C1 segment of cervical spinal cord (tissue), 14 donors: Measurements from ENCODE around the gene QPRT.
"Not testable (repeated sequence)": the region's sequence is repeated elsewhere in the genome, so short reads cannot be mapped to it uniquely, and the experiment has no call there.

ENCODE experiments used
- DNase-seq, 14 donors: peaks; one replicate each; lab custom pipeline; 2025; lab: John Stamatoyannopoulos, UW

The QPRT gene

DNA sequence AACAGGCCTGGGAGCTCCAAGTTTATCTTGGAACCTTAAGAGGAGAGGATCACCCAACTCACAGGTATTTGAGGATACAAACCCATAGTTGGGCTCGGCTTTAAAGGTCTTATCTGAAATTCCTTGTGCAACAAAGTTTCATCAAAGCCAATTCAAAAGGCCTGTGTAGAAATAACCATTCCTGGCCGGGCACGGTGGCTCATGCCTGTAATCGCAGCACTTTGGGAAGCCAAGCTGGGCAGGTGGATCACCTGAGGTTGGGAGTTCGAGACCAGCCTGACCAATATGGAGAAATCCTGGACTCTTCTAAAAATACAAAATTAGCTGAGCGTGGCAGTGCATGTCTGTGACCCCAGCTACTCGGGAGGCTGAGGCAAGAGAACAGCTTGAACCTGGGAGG lies 38.1 kb downstream of the QPRT start:
- DNase-seq: no peak

DNA sequence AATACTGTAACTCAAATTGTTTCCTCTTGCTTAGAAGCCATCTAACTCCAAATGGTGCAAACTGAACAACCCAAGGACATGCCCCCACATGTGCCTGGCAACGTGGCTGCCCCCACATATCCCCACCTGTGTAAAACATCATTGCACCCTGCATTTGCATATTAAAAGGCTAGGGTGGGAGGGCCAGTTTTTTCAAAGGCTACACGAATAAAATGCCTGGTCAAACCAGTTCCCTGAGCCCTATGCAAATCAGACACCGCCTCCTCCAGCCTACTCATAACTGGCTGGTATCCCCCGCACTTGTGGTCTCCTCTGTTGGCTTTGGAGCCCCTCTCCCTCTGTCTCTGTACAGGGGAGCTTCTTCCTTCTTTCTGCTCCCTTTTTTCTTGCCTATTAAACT lies 40.1 kb downstream of the QPRT start:
- DNase-seq: no peak

DNA sequence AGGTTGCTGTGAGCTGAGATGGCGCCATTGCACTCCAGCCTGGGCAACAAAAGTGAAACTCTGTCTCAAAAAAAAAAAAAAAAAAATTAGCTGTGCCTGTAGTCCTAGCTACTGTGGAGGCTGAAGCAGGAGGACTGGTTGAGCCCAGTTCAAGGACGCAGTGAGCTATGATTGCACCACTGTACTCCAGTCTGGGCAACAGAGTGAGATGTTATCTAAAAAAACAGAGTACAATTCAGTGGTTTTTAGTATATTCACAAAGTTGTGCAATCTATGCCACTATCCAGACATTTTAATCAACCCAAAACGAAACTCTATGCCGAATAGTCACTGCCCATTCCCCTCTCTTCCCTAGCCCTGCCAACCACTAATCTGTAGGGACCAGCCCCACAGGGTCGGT lies 41.7 kb downstream of the QPRT start:
- DNase-seq: no peak

DNA sequence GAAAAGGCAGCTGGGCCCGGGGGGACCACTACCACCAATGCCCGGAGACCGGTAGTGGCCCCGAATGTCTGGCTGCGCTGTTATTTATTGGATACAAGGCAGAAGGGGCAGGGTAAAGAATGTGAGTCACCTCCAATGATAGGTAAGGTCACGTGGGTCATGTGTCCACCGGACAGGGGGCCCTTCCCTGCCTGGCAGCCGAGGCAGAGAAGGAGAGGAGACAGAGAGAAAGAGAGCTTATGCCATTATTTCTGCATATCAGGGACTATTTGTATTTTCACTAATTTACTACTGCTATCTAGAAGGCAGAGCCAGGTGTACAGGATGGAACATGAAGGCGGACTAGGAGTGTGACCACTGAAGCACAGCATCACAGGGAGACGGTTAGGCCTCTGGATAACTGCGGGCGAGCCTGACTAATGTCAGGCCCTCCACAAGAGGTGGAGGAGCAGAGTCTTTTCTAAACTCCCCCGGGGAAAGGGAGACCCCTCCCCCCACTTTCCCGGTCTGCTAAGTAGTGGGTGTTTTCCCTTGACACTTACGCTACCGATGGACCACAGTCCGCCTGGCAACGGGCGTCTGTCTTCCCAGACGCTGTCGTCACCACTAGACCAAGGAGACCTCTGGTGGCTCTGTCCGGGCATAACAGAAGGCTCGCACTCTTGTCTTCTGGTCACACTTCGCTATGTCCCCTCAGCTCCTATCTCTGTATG lies 42.3 kb downstream of the QPRT start:
- peak in 11 of 14 donors; percentile 3 to 61 (median 23) for DNase-seq

DNA sequence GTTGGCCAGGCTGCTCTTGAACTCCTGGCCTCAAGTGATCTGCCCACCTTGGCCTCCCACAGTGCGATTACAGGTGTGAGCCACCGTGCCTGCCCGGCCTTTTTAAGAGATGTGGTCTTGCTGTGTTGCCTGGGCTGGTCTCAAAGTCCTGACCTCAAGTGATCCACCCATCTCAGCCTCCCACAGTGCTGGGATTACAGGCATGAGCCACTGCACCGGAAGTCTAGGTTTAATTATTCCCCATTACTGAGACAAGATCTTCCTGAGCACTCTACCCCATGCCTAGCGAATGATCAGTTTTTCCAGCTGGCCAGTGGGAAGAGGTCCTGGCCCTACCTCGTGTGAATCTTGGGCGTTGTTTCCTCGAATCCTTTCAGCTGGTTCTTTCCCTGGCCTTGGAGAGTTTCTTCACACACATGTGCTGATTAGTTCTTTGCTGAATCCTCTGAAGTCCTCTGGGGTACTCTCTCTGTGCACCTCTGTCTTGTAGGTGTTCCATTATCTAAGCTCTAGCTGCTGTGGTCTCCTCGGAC lies 47.9 kb downstream of the QPRT start:
- no peak for DNase-seq

DNA sequence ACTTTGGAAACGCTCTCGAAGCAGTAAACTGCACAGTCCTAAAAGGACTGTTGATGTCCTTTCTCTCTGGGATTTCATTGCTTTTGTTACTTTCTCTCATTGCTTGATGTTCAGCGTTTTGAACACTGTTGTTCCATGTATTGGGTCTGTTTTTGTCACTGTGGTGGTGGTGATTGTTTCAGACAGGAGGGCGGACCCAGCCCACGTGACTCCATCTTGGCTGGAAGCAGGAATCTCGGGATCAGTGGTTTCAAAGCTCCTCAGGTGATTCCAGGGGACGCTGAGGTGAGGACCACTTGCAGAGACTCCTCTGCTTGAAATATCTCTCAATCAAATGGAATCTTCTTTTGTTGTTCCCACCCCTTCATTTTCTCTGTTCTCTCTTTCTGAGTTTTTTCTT lies 48.5 kb downstream of the QPRT start:
- DNase-seq: no peak

DNA sequence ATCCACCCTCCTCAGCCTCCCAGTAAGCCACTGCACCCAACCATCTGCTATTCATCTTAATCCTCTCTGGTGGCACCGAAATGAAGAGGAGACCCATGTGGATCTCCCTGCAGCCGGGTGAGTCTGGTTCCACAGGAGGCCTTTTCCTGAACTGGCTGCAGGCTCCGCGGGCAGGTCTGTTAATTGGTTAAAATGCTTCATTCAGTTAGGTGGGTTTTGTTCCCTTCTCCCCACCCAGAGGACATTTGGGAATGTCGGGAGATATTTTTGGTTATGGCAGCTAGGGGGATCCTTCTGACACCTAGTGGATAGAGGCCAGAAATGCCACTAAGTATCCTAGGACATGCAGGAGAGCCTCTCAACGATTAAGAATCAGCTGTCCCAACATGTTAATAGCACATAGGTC lies 50.1 kb downstream of the QPRT start:
- DNase-seq: peak in 2 of 14 donors; percentile 18 to 61

DNA sequence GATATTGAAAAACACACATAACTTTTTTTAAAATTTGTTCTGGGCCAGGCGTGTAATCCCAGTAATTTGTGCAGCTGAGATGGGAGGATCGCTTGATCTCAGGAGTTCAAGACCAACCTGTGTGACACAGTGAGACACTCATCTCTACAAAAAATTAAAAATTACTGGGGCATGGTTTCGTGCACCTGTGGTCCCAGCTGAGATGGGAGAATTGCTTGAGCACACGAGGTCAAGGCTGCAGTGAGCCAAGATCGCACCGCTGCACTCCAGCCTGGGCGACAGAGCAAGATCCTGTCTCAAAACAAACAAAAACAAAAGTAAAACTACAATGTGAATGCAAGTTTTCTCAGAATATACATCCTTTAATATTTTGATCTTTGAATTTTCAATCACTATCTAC lies 51.7 kb downstream of the QPRT start:
- DNase-seq: no peak

DNA sequence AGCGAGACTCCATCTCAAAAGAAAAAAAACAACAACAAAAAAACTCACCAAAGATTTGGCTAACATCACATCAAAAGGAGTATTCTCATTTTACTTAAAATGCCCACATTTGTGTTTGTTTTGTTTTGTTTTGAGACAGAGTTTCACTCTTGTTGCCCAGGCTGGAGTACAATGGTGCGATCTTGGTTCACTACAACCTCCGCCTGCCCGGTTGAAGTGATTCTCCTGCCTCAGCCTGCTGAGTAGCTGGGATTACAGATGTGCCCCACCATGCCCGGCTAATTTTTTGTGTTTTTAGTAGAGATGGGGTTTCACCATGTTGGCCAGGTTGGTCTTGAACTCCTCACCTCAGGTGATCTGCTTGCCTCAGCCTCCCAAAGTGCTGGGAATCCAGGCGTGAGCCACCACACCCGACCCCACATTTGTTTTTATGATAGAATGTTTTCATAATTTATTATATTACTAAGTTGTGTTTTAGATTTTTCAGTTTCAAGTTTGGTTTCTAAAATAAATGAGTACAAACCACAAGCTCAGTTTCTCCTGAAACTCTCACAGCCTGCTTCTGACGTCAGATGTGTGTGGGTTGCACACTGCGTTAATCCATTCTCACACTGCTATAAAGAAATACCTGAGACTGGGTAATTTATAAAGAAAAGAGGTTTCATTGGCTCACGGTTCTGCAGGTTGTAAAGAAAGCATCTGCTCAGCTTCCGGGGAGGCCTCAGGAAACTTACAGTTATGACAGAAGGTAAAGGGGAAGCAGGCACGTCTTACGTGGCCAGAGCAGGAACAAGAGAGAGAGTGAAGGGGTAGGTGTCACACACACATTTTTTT lies 53.0 kb downstream of the QPRT start:
- DNase-seq: not testable (repeated sequence)

DNA sequence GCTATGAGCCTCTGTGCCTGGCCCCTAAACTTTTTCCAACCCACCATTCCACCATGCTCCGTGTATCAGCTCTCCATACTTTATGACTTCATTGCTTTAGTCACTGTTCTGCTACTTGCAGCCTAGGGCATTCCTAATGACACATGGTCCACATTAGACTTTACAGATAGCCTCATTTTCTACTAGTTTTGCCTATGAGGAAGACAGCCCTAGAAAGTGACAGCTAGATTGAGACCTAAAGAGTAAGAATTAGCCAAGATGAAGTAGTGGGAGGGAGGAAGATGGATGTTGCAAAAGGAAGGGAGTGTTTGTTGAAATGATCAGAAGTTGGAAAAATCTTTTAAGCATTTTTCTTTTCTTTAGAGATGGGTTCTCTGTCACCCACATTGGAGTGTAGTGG lies 55.8 kb downstream of the QPRT start:
- no peak for DNase-seq

DNA sequence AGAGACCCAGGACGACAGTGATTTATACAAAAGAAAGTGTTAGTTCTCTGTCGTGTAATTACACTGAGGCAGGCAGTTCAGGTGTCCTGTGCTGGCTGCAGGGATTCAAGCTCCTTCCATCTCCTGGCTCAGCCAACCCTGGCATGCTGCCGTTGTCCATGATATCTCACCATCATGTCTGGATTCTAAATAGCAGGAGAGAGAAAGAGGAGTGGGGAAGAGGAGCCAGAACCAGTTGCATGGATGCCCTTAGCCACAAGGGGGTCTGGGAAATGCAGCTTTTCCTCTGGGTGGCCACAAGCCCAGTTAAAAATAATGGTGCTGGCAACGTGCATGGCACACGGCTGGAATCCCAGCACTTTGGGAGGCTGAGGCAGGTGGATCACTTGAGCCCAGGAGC lies 57.1 kb downstream of the QPRT start:
- DNase-seq: no peak

DNA sequence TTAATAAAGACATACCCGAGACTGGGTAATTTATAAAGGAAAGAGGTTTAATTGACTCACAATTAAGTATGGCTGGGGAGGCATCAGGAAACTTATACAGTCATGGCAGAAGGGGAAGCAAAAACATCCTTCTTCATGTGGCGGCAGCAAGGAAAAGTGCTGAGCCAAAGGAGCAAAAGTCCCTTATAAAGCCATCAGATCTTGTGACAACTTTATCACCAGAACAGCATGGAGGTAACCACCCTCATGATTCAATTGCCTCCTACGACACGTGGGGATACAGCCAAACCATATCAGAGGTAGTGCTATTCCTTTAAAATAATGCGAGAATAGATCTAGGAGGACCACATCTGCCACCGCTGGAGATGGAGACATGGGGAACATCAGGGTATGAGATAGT lies 57.8 kb downstream of the QPRT start:
- no peak for DNase-seq

DNA sequence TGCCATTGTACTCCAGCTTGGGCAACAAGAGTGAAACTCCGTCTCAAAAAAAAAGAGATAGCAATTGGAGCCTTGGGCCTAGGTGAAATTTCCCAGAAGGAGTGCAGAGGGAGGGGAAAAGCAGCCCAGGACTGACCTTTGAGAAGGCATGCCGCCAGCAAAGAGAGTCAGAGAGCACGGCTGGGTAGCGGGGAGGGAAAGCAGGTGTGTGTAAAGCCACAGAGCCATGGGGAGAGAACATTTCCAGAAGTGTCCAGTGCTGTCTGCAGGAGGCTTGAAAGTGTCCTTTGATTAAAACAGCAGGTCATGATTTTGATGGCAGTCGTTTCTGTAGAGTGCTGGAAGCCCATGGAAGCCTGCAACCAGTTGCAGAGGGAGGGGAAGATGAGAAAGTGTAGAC lies 58.7 kb downstream of the QPRT start:
- DNase-seq: no peak

DNA sequence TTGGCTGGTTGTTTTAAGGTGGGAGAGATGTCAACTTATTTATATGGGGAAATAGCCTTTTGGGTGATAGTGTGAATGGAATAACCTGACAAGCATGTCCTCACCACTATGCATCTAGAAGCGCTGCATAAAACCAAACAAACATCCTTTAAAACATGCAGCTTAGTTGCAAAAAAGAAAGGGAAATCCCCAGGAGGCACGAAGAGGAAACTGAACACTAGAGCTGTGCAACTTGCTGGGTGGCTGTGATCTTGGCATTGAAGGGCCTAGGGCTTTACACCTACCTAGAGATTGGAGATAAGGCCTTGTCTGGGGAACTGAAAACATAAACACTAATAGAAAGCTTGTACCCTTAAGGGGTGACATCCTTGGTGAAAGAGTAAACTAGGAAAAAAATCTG lies 59.5 kb downstream of the QPRT start:
- DNase-seq: no peak

DNA sequence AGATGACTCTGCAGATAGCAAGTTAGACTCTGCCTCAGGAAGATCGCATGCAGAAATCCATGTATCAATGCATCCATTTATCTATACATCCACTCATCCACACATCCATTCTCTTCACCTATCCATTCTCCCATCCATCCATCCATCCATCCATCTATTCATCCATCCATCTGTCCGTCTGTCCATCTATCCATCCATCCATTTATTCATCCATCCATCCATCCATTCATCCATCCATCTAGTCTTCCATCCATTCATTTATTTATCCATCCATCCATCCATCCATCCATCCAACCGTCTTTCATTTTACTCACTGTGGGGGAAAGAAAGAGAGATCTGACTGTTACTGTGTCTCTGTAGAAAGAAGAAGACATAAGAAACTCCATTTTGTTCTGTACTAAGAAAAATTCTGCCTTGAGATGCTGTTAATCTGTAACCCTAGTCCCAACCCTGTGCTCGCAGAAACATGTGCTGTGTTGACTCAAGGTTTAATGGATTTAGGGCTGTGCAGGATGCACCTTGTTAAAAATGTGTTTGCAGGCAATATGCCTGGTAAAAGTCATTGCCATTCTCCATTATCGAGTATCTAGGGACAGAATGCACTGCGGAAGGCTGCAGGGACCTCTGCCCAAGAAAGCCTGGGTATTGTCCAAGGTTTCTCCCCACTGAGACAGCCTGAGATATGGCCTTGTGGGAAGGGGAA lies 61.1 kb downstream of the QPRT start:
- not testable (repeated sequence) for DNase-seq

DNA sequence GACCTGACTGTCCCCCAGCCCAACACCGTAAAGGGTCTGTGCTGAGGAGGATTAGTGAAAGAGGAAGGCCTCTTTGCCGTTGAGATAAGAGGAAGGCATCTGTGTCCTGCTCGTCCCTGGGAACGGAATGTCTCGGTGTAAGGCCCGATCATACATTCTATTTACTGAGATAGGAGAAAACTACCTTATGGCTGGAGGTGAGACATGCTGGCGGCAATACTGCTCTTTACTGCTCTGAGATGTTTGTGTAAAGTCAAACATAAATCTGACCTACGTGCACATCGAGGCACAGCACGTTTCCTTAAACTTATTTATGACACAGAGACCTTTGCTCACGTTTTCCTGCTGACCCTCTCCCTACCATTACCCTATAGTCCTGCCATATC lies 61.6 kb downstream of the QPRT start:
- not testable (repeated sequence) for DNase-seq

DNA sequence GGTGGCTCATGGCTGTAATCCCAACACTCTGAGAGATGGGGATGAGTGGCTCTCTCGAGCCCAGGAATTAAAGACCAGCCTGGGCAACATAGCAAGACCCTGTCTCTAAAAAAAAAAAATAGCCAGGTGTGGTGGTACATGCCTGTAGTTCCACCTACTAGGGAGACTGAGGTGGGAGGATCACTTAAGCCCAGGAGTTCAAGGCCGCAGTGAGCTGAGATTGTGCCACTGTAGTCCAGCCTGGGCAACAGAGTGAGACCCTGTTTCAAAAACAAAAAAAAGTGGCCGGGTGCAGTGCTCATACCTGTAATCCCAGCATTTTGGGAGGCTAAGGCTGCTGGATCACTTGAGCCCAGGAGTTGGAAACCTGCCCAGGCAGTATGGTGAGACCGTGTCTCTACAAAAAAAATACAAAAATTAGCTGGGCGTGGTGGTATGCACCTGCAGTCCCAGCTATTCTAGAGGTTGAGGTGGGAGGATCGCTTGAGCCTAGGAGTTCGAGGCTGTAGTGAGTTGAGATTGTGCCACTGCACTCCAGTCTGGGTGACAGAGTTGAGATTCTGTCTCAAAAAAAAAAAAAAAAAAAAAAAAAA lies 63.8 kb downstream of the QPRT start:
- no peak for DNase-seq

DNA sequence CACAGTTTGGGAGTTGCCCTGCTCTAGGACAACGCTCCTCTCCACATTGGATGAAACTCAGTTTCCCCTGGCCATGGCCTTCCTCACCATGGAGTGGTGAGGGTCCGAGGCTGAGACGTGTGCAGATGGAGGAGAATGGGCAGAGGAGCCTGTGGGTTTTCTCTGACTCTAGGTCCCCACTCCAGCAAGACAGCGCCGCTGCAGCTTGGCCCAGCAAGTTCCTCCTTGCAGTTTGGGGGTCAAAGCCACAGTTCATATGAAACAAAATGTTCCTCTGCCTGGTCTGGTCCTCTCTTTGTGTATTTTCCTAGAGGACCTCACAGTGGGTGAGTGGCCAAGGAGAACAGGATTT lies 64.5 kb downstream of the QPRT start:
- DNase-seq: no peak

DNA sequence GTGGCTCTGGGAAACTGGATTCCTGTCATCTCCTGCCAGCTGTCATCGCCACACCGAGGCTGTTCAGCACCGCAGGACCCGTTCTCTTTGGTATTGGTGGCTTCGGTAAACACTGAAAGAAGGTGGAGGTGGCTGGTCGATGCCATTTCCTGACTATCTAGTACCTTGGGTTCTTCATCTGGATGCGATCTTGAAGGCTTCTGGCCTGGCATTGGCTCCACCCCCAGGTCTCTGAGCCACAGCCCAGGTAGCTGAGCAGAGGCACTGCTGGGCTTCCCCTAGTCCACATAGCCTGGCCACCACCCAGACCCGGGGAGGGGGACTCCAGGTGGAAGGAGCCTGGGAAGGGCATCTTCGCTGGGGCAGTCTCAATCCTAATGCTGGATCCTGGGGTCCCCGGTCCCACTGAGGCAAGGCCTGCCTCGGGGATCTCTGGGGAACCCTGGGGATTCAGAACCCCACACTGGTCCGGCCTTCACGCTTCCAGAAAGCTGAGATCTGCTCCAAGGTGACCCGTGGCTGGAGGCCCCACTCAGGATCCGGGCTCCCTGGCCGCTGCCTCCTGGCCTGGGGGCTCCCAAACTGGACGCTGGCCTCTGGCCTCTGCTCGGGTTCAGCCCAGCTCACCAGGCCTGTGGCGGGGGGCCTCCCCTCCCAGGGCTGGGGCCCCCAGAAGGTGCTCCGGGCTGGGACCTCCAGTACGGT lies 65.0 kb downstream of the QPRT start:
- DNase-seq: no peak

DNA sequence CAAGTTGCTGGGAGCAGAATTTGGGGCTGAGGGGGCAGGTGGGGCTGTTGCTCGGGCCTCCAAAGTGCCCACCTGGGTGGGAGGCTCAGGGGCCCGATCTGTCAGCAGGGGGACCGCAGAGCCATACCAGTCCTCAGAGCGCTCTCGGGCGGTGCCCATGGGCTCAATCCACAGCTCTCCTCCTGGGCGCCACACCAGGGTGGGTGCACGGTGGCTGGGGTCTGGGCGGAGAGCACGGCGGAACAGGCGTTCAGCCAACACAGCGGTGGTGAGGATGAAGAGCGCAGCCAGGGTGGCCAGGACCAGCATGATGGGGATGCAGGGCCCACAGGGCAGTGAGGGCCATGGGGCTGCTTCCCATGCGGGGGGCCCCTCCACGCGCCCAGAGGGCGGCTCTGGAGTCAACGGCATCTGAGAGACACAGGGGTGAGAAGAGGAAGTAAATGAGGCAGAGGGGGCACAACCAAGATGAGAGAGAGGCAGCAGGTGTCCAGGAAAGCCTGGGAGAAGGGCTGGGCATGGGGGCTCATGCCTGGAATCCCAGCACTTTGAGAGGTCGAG lies 65.6 kb downstream of the QPRT start:
- DNase-seq: no peak
